Gastroesophageal sphincter (tissue), 3 donors: ENCODE results near the gene SBDS.
"Not testable (repeated sequence)": the region's sequence is repeated elsewhere in the genome, so short reads cannot be mapped to it uniquely, and the experiment has no call there.

Experiments
- EP300 ChIP-seq: sonication (generic); formaldehyde crosslinking; IDR thresholded peaks from one replicate; pipeline ENCODE4 v1.6.1; 2017; ENCODE audit warnings: antibody characterized with exemption, mild to moderate bottlenecking
- POLR2A ChIP-seq, 2 donors: fragments of 450-650 bp; IDR thresholded peaks; one replicate each; pipeline ENCODE4 v1.6.1; 2017; ENCODE audit warnings: antibody characterized with exemption in 2 of 2, mild to moderate bottlenecking in 2 of 2, moderate library complexity in 1 of 2
- TF ChIP-seq, protein P1 (sequence below), 4 experiments: fragments of 200-600 bp in 2 of 4; fragments of 450-650 bp in 2 of 4; sonication (generic) in 1 of 4; IDR thresholded peaks; one replicate each; pipeline ENCODE4 v1.5.1; 2017 to 2019; ENCODE audit warnings: antibody characterized with exemption in 4 of 4, mild to moderate bottlenecking in 2 of 4, moderate library complexity in 2 of 4

DNA sequence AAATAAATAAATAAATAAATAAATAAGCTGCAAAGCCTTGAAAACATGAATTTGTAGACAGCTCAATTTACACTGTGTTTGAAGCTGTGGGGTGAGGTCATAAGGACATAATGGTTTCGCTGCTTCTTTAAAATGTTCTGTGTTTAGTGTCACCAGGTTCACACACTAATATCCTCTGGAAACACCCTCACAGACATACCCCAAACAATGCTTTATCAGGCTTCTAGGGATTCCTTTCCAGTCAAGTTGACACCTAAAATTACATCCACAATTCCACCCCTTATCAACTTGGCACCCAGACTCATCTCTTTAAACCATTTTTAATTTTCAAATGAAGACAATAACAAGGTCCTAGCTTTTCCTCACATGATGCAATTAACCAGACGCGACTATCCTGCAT lies 5.8 kb downstream of the SBDS start:
- TF ChIP-seq, protein P1, sequence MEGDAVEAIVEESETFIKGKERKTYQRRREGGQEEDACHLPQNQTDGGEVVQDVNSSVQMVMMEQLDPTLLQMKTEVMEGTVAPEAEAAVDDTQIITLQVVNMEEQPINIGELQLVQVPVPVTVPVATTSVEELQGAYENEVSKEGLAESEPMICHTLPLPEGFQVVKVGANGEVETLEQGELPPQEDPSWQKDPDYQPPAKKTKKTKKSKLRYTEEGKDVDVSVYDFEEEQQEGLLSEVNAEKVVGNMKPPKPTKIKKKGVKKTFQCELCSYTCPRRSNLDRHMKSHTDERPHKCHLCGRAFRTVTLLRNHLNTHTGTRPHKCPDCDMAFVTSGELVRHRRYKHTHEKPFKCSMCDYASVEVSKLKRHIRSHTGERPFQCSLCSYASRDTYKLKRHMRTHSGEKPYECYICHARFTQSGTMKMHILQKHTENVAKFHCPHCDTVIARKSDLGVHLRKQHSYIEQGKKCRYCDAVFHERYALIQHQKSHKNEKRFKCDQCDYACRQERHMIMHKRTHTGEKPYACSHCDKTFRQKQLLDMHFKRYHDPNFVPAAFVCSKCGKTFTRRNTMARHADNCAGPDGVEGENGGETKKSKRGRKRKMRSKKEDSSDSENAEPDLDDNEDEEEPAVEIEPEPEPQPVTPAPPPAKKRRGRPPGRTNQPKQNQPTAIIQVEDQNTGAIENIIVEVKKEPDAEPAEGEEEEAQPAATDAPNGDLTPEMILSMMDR (IDR thresholded peaks at IDR 0.05) = not testable (repeated sequence)
- TF ChIP-seq POLR2A (IDR thresholded peaks at IDR 0.05); EP300: not testable (repeated sequence)
